C4-2B (cell line): ENCODE data around the gene LCT.

ENCODE experiments used
- H3K27ac ChIP-seq: fragments of 450-650 bp; 2 replicates; pipeline ENCODE4 v1.5.1; 2017
- ZFX ChIP-seq: fragments of 450-650 bp; IDR thresholded peaks from 2 replicates; pipeline ENCODE4 v1.6.1; 2017
- TF ChIP-seq, protein P1 (sequence below): fragments of 450-650 bp; conservative IDR thresholded peaks from 2 replicates; pipeline ENCODE4 v1.5.1; 2017; ENCODE audit warnings: mild to moderate bottlenecking

The LCT gene

DNA sequence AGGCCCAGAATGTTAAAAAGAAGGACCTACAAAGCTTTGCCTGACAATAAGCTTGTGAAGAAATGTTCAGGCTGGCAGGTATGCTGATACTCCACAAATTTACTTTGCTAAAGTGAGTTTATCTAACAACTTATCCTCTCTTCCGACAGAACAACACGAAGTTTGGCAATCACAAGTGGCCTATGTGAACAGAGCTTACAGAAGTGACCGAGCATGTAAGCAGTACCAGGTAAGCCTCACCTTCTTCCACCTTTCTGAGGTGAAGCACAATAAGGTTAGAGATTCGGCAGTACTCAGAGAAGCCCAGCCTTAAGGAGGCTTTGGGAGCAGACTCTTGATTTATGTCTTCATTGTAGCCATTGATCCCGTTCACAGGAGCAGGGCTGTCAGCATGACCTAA lies 9.0 kb upstream of the LCT start:
- no peak for TF ChIP-seq ZFX
- TF ChIP-seq, protein P1, sequence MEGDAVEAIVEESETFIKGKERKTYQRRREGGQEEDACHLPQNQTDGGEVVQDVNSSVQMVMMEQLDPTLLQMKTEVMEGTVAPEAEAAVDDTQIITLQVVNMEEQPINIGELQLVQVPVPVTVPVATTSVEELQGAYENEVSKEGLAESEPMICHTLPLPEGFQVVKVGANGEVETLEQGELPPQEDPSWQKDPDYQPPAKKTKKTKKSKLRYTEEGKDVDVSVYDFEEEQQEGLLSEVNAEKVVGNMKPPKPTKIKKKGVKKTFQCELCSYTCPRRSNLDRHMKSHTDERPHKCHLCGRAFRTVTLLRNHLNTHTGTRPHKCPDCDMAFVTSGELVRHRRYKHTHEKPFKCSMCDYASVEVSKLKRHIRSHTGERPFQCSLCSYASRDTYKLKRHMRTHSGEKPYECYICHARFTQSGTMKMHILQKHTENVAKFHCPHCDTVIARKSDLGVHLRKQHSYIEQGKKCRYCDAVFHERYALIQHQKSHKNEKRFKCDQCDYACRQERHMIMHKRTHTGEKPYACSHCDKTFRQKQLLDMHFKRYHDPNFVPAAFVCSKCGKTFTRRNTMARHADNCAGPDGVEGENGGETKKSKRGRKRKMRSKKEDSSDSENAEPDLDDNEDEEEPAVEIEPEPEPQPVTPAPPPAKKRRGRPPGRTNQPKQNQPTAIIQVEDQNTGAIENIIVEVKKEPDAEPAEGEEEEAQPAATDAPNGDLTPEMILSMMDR: no peak
- H3K27ac ChIP-seq: no peak overlapping the region

DNA sequence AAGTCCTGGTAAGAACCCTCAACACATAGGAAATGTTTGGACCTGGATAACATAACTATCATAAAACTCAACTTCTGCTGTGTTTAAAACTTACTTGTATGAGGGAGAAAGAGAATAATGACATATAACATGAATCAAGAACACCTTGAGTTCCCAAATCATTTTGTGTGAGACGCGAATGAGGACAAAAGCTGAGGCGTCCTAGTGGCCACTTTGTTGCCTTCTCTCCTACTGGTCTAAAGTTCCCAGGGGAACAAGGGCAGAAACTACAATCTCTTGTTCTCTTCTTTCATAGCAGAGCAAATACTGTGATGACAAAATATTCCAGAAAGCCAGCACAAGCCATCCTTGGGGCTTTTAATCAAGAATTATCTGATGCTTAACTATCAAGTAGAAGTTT lies 8.3 kb upstream of the LCT start:
- H3K27ac ChIP-seq: no peak overlapping the region
- no peak for TF ChIP-seq ZFX
- TF ChIP-seq, protein P1: no peak

DNA sequence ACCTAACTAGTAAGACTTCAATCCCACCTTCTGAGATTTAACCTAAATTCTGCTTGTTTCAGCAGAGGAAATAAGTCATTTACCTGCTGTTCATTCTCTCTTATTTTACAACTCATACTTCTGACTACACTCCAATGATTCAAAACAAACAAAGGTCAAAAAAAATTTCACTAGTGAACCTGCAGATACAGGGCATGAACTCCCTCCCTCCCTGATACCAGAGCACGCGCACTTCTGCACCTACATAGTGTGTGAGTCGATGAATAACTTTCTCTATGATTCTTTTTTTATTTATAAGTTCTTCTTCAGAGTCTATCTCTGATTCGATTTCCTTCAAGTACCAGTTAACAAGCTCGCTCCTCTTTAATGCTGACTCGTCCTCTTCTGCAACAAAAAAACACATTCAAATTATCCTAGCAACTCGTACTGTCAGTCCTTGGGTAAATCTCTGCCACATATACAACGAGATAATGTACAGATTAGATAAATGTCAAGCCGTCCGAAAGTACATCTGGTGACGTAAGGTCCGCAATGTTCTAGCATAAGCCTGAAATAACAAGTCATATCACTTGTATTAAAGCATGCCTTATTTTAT lies 7.4 kb upstream of the LCT start:
- TF ChIP-seq, protein P1: no peak
- no peak for TF ChIP-seq ZFX
- H3K27ac ChIP-seq: no peak overlapping the region

DNA sequence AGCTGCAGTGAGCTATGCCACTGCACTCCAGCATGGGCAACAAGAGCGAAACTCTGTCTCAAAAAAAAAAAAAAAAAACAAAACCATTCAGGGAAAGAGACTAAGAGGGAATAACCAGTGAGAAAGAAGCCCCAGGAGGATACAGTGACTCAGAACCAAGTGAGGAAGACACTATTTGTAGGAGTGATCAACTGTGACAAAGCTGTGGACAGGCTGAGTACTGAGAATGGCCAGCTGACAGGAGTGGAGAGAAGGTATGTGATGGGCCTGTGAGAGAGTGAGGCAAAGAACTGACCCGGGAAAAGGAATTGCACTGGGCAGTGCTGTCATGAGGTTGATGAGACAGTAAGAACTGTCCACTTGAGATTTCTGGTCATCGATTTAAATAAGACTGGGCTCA lies 6.7 kb upstream of the LCT start:
- H3K27ac ChIP-seq: no peak overlapping the region
- TF ChIP-seq ZFX: no peak
- TF ChIP-seq, protein P1: no peak

DNA sequence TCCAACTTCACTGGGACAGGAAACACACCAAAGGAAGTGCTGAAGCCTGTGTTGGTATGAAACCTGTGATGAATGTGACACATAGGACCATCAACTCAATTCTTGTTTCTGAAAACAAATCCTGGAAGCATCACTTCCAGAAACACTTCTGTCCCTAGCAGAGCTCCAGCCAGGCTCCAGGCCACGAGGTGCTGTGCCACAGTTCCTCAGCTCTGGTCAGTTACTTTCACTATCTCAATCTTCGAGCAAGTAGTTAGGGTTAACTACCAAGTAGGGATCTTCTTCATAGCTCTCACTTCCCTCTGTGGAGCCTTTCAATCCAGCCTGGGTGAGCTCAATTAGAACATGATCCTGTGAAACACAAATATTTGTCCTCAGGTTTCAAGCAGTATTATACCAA lies 3.6 kb upstream of the LCT start:
- TF ChIP-seq, protein P1: no peak
- TF ChIP-seq ZFX: no peak
- H3K27ac ChIP-seq: no peak overlapping the region

DNA sequence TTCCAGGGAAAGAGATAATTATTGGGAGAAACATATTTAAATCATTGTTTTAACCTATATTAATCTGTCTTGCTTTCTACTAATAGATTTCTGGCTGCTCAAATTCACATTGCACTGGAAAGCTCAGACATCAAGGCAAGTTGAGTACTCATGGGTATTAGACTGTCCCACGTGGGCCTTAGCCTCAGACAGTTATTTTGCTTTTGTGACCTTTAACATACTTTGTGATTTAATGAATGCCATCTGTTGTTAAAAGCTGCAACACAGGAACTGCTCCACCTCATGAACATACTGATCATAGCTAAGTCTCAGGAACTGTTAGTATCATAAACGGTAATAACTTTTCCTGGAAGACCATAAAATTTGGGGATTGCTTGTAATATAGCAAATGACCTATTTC lies 2.7 kb upstream of the LCT start:
- H3K27ac ChIP-seq: no peak overlapping the region

DNA sequence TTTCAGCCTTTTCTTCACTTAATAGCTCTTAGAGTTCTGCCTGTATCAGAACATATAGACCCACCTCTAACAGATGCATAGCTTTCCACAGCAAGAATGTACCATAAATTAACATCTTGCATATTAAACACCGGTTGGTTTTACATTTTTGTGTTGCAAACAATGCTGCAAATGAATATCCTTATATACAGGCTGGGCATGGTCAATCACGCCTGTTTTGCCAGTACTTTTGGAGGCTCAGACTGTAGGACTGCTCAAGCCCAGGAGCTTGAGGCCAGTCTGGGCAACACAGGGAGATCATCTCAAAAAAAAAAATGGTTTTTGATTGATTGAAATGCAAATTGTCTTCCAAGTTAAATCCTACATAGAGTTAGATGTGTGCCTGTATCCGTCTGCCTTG lies 1.5 kb upstream of the LCT start:
- TF ChIP-seq ZFX: no peak
- no peak overlapping the region for H3K27ac ChIP-seq

More for the DNA sequence above, 2.7 kb upstream of the LCT start:
- TF ChIP-seq, protein P1: no peak
- TF ChIP-seq ZFX: no peak

DNA sequence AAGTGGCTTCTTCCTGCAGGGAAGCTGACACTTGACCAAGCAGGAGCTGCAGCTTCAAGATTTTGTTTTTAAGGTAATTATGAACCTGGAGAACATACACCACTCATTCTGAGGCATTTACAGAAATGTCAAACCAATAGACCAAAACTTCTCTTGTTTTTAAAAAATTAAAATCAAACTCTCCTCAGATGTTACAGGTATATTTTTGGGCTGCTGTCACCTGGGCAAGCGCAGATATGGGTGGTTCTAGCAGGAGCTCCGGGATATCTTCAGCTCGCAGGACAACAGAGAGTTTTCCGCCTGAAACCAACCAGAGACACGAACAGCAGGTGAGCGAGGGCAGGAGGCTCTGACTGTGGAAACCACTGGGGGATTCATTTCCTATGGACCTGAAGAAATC lies 4.1 kb downstream of the LCT start:
- no peak overlapping the region for H3K27ac ChIP-seq
- TF ChIP-seq, protein P1: no peak
- TF ChIP-seq ZFX: no peak
